ENCODE data around the gene SLCO2B1. TPM values are rescaled to one million over a fixed set of nuclear protein-coding genes. Genes with fewer than 3 reads are reported as not detected.

SLCO2B1 gene
- total RNA-seq, 1 donor from 2014 or later: 0.23 TPM

DNA sequence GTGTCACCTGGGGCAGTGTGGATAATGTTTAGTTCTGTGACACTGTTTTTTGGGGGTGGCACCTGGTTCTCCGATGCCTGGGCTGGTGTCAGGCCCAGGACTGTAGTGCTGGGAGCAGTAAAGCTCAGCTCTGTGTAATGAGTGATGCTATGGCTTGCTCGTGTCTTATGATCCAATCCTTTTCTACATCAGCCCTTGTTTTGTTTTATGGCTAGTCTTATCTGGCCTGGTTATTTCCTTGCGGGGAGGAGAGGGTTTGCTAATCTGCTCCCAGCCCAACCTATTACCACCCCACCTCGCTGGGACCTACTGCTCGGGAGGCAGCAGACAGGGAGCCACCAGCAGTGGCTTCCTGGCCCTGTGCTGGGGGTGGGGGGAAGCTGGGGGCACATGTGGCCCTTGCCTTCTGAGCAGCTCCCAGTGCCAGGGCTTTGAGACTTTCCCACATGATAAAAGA is 54.7 kb downstream of the SLCO2B1 start:
- no peak for TF ChIP-seq CTCF (conservative IDR thresholded peaks at IDR 0.05; ENCODE audit: low read depth, low read length)

DNA sequence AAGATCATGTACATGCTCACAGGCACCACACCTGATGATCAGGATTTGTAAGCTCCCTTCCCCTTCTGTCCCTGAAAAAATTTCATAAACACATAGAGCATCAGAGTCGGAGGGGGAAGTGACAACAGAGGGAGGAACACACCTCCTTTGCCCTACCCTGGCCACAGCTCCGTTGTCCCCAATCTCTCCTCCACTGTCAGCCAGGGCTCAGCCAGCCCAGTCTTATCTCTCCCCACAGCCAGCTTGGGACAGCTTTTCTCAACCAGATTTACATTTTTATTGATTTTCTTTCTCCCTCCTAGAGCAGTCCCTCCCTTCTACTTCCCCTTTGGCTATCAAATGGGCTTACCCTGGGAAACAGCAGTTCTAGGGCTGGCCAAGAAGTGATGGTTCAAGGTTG is 57.5 kb downstream of the SLCO2B1 start:
- TF ChIP-seq CTCF (conservative IDR thresholded peaks at IDR 0.05; ENCODE audit: low read depth, low read length): no peak
- no peak for DNase-seq (ENCODE audit: low read depth)
- H3K4me3 ChIP-seq (ENCODE audit: low read depth, low read length): no peak overlapping the region

More for the DNA sequence above, 54.7 kb downstream of the SLCO2B1 start:
- no peak for DNase-seq (ENCODE audit: low read depth)
- H3K4me3 ChIP-seq (ENCODE audit: low read depth, low read length): no peak overlapping the region

GRCh38 chr11:75212411-75212810 is 61.5 kb downstream of the SLCO2B1 start:
- H3K4me3 ChIP-seq (ENCODE audit: low read depth, low read length): no peak overlapping the region
- no peak for TF ChIP-seq CTCF (conservative IDR thresholded peaks at IDR 0.05; ENCODE audit: low read depth, low read length)
- DNase-seq (ENCODE audit: low read depth): no peak

GRCh38 chr11:75214411-75214821 is 63.5 kb downstream of the SLCO2B1 start:
- peak; percentile 16 for DNase-seq (ENCODE audit: low read depth)
- H3K4me3 ChIP-seq (ENCODE audit: low read depth, low read length): no peak overlapping the region
- TF ChIP-seq CTCF (conservative IDR thresholded peaks at IDR 0.05; ENCODE audit: low read depth, low read length): peak; percentile 74

- no peak overlapping the region for H3K4me3 ChIP-seq (ENCODE audit: low read depth, low read length)
- TF ChIP-seq CTCF (conservative IDR thresholded peaks at IDR 0.05; ENCODE audit: low read depth, low read length): no peak
- no peak for DNase-seq (ENCODE audit: low read depth)
Observed at GRCh38 chr11:75214843-75215242, 63.9 kb downstream of the SLCO2B1 start.

GRCh38 chr11:75219869-75220268 is 69.0 kb downstream of the SLCO2B1 start:
- TF ChIP-seq CTCF (conservative IDR thresholded peaks at IDR 0.05; ENCODE audit: low read depth, low read length): no peak
- no peak overlapping the region for H3K4me3 ChIP-seq (ENCODE audit: low read depth, low read length)
- DNase-seq (ENCODE audit: low read depth): no peak

- peak; percentile 21 for TF ChIP-seq CTCF (conservative IDR thresholded peaks at IDR 0.05; ENCODE audit: low read depth, low read length)
- DNase-seq (ENCODE audit: low read depth): no peak
- H3K4me3 ChIP-seq (ENCODE audit: low read depth, low read length): no peak overlapping the region
Observed at GRCh38 chr11:75223954-75224643, 73.2 kb downstream of the SLCO2B1 start.
